HTR-8/SVneo (cell line): ENCODE measurements around the gene MAST1.
"Not testable (repeated sequence)": the region's sequence is repeated elsewhere in the genome, so short reads cannot be mapped to it uniquely, and the experiment has no call there.

Experiments used
- DNase-seq: peaks from one replicate; pipeline ENCODE4 v3.0.0; 2011; ENCODE audit warnings: low spot score, mixed read lengths; ENCODE audit not compliant: insufficient read length
- FAIRE-seq: peaks from 2 replicates; lab custom pipeline; 2011; peaks lifted over from hg19 to GRCh38; lab: Jason Lieb, UNC

MAST1 gene

DNA sequence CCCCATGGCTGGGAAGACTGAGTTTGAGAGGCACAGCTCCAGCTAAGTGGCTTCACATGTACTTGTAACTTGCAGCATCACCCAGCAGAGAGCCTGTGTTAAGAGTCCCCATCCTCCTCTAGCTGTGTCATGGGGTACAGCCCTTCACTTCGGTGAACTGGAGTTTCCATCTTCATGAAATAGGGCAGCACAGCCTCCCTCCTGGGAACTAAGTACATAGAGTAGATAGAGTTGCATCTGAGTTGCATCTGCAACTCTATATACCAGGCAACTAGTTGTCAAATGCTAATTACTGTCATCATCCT, 37.9 kb upstream of the MAST1 start:
- FAIRE-seq (no peak), DNase-seq (no peak)

DNA sequence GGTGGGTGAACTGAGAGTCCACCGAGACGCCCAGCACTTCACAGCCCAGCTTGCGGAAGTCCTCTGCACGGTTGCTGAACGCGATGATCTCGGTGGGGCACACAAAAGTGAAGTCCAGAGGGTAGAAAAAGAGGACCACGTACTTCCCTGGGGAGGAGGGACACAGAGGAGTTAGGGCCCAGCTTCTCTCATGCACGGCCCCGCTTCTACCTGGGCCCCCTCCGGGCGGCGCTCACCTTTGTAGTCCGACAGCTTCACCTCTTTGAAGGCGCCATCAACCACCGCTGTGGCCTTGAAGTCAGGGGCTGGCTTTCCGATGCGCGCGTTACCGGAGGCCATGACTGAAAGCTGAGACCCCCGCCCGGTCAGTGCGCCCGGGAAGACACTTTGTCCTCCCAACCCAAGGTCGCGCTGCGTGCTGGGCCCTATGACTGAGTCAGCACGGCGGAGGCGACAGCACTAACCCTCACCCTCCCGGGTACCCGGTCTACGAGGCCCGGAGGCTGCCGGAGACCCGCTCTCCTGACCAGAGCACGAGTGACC, 37.3 kb upstream of the MAST1 start:
- FAIRE-seq (no peak), DNase-seq (no peak)

DNA sequence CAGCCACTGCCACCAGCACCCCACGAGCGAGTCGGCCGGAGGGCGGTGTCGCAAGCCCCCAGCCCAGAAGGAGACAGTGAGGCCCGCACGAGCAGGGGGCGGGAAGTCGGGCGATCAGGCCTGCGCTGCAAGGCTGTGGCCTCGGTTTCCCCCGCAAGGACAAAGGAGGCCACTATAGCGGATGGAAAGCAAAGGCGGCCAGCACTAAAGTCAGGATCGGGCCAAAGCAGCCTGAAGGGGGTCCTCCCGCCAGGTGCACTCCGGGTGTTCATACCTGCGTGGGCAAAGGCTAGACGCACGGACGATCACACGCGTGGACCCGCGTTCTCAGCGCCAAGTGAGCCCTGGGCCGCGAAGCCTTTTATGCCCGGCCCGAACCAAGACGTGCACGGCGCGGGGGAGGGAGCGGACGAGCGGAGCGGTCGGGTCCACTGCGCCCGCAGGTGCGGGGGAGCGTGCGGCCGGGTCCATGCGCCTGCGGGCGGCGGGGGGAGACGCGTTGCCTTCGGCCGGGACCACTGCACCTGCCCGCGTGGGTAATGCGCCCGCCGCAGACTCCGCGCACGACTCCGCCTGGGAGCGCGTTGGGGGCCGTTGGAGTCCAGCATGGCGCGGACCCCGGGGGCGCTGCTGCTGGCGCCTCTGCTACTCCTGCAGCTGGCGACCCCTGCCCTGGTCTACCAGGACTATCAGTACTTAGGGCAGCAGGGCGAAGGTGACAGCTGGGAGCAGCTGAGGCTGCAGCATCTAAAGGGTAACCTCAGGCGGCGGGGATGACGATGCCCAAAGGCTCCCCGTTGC, 36.6 kb upstream of the MAST1 start, which contains the start of the genes PRDX2 and THSD8:
PRDX2 (minus strand) TSS at position 335 of the 801 bp plus-strand sequence. CDS start 539 bp downstream, outside the sequence.
THSD8 (plus strand) TSS at position 604 of the 801 bp plus-strand sequence; CDS start at position 607, 3 bp downstream.
- FAIRE-seq: peak; percentile 33
- no peak for DNase-seq

- no peak for FAIRE-seq
- DNase-seq: no peak
Observed at GRCh38 chr19:12802267-12803106, 35.8 kb upstream of the MAST1 start.

GRCh38 chr19:12804051-12804450, 34.3 kb upstream of the MAST1 start:
- no peak for DNase-seq
- no peak for FAIRE-seq

GRCh38 chr19:12806242-12807081, 31.9 kb upstream of the MAST1 start, which contains the start of gene RNASEH2A:
RNASEH2A (plus strand) TSS chr19:12806584; CDS start chr19:12806674, 90 bp downstream.
- peak; percentile 95 for DNase-seq
- peak; percentile 97 for FAIRE-seq

DNA sequence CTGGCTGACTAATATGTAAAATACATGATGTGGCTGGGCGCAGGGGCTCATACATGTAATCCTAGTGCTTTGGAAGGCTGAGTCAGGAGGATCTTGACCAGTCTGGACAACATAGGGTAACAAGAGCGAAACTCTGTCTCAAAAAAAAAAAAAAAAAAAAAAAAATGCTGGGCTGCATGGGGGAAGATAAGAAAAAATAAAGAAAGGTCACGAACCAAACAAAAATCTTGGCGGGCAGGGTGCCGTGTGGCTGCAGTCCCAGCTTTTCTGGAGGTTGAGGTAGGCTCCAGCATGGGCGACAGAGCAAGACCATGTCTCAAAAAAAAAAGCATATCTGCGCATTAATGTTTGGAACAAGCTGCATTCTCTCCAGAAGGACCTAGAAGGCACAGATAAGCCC, 23.2 kb upstream of the MAST1 start:
- no peak for DNase-seq
- no peak for FAIRE-seq

- DNase-seq, FAIRE-seq: not testable (repeated sequence)
Observed at GRCh38 chr19:12817188-12817587, 21.1 kb upstream of the MAST1 start.

- not testable (repeated sequence) for DNase-seq, FAIRE-seq
Observed at GRCh38 chr19:12817810-12818209, 20.5 kb upstream of the MAST1 start.

- no peak for DNase-seq
- FAIRE-seq: no peak
Observed at GRCh38 chr19:12821761-12822160, 16.6 kb upstream of the MAST1 start.

GRCh38 chr19:12825254-12826131, 12.8 kb upstream of the MAST1 start:
- no peak for FAIRE-seq
- no peak for DNase-seq

DNA sequence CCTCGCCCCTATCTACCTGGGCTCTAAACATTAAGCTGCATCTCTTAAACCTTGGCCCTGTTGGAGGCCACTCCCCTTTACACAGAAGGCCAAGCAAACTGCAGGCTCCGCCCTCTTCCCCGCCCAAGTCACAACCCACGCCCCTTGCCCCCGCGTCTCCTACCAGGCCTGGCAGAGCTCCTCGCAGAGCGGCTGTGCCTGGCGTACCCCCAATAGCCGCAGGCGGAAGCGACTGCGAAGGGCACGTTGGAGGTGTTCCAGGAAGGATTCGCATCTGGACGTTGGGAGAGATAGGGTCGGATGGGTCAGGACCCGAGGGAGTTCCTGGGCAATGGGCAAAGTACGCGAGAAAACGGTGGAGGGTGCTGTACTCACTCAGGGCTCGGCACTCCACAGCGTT, 9.8 kb upstream of the MAST1 start:
- DNase-seq (no peak), FAIRE-seq (no peak)

- no peak for DNase-seq
- FAIRE-seq: no peak
Observed at GRCh38 chr19:12833418-12833737, 4.9 kb upstream of the MAST1 start.

DNA sequence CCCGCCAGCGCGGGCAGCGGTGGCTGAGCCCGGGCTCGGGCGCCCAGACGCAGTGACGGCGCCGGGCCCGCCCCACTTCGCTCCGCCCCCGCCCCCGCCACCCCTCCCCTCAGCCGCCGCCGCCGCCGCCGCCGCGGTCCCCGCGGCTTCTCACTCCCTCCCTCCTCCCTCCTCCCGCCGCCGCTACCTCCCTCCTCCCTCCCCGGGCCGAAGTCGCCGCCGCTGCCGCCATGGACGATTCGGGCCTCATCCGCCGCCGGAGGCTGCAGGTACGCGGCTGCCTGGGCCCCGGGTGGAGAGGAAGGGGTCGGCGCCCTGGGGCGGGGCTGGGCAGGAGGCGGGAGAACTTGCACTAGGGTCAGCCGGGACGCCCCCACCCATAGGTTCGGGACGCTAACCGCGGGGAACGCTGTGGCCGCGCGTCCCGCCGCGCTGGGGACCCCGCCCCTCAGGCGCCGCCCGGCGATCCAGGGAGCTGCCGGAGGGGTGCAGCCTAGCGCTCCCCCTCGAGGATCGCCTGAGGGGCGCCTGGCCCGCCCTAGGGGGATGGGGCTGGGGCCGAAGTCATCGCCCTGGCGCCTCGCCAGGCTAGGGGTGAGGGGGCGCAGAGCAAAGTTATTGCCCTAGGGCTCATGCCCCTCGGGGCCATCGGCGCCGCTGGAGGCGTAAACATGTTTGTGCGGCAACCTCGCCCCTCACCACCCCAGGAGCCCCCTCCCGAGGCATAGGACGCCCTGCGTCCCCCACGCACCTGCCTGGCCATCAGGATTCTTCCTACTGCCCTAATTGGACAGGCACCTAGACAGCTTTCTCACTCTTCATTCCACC, 4.4 kb upstream of the MAST1 start:
- peak; percentile 55 for DNase-seq

GRCh38 chr19:12834566-12834943, 3.8 kb upstream of the MAST1 start, which contains the start of gene RTBDN:
RTBDN (minus strand) TSS chr19:12834579; CDS start chr19:12829979, 4,600 bp downstream.
- DNase-seq (no peak), FAIRE-seq (peak; percentile 57)

More for the DNA sequence above, 4.4 kb upstream of the MAST1 start:
- FAIRE-seq: no peak

- FAIRE-seq (no peak), DNase-seq (no peak)
Observed at GRCh38 chr19:12834976-12835757, 3.1 kb upstream of the MAST1 start.

DNA sequence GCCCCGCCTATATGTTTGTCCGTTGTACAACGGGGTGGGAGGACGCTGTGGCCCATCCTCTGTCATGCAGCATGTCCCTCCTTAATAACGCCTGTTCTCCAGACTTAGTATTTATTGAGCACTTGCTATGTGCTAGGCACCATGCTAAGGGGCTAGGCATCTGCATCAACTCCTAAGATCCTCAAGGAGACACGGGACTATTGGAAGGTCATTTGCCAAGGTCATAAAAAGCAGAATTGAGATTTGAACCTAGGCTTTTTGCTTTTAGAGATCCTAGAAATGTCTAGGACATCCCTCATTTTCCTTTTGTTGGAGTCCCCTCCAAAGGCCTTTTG, 1.8 kb upstream of the MAST1 start:
- no peak for FAIRE-seq

DNA sequence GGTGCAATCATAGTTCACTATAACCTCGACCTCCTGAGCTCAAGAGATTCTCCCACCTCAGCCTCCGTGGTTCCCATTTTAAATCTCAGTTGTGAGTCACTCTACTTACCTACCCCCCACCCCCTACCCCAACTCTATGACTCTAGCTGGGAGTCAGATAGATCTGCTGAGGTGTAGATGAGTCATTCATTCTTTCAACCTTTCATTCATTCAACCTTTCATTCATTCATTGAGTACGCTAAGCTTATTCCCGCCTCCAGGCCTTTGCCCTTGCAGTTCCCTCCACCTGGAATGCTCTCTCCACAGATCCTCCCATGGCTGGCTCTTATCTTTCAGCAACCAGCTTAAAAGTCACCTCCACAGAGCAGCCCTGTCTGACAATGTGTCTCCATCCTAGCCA, 1.1 kb upstream of the MAST1 start:
- FAIRE-seq (no peak), DNase-seq (no peak)

More for the DNA sequence above, 1.8 kb upstream of the MAST1 start:
- DNase-seq: no peak
